ENCODE measurements around the gene ARHGDIG. TPM values are rescaled to one million over a fixed set of nuclear protein-coding genes. Genes with fewer than 3 reads are reported as not detected.

The ARHGDIG gene
- total RNA-seq, 1 experiment from 2014 or later: 2.4 TPM

DNA sequence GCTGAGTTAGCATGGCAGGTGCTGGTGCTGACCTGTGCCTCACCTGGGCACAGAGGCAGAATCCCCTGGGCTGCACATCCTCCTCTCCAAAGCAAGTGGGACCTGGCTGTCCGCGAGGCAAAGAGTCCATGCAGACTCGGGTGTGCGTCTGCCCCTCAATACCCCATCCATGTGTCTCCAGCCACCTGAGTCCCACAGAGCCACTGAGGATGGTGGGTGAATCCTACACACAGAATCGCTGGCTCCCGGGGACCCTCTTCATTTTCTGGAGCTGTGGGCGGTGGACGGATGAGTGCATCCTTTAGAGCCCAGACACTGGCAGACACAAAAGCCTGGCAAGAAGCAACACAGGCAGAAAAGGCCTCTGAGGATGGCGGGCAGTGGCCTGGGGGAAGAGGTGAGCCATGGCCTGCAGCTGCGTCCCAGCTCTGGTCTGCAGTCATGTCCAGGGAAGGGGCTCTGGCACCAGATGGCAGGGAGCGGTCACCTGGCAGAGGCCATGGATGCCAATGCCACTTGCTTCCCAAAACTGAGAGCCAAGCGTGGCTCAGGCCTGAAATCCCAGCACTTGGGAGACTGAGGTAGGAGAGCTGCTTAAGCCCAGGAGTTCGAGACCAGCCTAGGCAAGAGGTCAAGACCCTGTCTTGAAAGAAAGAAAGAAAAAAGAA, 42.2 kb downstream of the ARHGDIG start:
- CTCF ChIA-PET: no interaction called here

DNA sequence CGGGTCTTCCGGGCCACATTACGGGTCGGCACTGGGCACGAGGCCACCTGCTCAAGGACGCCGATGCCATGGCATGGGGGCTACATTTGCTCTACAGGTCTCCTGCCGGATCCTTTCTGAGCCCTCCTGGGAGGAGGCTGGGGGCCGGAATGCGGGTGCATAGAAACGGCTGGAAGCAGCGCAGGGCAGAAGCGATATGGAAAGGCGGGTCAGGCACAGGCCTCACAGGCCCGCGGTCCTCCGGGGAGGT, 43.7 kb downstream of the ARHGDIG start:
- ChIA-PET CTCF (no interaction called here), POLR2A (interaction anchor here (0.6 kb wide), 1 partner anchor 103 kb away, joined by 6 read pairs; no protein-coding TSS in a partner anchor)
- in situ Hi-C loops (cut with HindIII; ENCODE audit: low pct_unique_long_range_greater_than_20kb, low sequenced_read_pairs) (no loop called here), intact Hi-C loops (cut with micrococcal nuclease; ENCODE audit: unreplicated experiment) (no loop called here)
- Histone ChIP-seq H3K9me3 (ENCODE audit: control insufficient read depth, insufficient read depth, low read depth, low read length) (no peaks in the 10 kb centered on the region), H3K27me3 (ENCODE audit: control insufficient read depth, insufficient read depth, low read length) (no peaks in the 10 kb centered on the region), H3K4me1 (ENCODE audit: control insufficient read depth, insufficient read depth, low read length) (peaks cover 40% of the 10 kb centered on the region), H3K36me3 (ENCODE audit: control insufficient read depth, insufficient read depth, low read length) (no peaks in the 10 kb centered on the region), H3K4me3 (ENCODE audit: low read depth in 2 of 2, low read length in 2 of 2) (no peak overlapping the region), H3K27ac (ENCODE audit: low read length) (peak overlapping the region; percentile 74; the same call in 1 of the 2 replicates)
- DNase-seq (ENCODE audit: low read depth, low spot score): no peak
- no peak for TF ChIP-seq SIN3A (IDR thresholded peaks at IDR 0.05; ENCODE audit: borderline replicate concordance, insufficient read depth, low read depth, low read length)
- TF ChIP-seq, protein P1, sequence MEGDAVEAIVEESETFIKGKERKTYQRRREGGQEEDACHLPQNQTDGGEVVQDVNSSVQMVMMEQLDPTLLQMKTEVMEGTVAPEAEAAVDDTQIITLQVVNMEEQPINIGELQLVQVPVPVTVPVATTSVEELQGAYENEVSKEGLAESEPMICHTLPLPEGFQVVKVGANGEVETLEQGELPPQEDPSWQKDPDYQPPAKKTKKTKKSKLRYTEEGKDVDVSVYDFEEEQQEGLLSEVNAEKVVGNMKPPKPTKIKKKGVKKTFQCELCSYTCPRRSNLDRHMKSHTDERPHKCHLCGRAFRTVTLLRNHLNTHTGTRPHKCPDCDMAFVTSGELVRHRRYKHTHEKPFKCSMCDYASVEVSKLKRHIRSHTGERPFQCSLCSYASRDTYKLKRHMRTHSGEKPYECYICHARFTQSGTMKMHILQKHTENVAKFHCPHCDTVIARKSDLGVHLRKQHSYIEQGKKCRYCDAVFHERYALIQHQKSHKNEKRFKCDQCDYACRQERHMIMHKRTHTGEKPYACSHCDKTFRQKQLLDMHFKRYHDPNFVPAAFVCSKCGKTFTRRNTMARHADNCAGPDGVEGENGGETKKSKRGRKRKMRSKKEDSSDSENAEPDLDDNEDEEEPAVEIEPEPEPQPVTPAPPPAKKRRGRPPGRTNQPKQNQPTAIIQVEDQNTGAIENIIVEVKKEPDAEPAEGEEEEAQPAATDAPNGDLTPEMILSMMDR (IDR thresholded peaks at IDR 0.05): no peak
- no TSS peak for BruUV-seq (replicated peaks)
- no peak for ATAC-seq

More for the DNA sequence above, 42.2 kb downstream of the ARHGDIG start:
- DNase-seq (ENCODE audit: low read depth, low spot score) (no peak), ATAC-seq (no peak)
- no peaks in the 10 kb centered on the region for H3K27me3 ChIP-seq (ENCODE audit: control insufficient read depth, insufficient read depth, low read length)
- H3K36me3 ChIP-seq (ENCODE audit: control insufficient read depth, insufficient read depth, low read length): no peaks in the 10 kb centered on the region
- H3K4me3 ChIP-seq (ENCODE audit: low read depth in 2 of 2, low read length in 2 of 2): no peak overlapping the region
- in situ Hi-C loops (cut with HindIII; ENCODE audit: low pct_unique_long_range_greater_than_20kb, low sequenced_read_pairs) (no loop called here), intact Hi-C loops (cut with micrococcal nuclease; ENCODE audit: unreplicated experiment) (no loop called here)
- POLR2A ChIA-PET: no interaction called here
- no peak for TF ChIP-seq POLR2AphosphoS5 (IDR thresholded peaks at IDR 0.05; ENCODE audit: low read depth, low read length)
- TF ChIP-seq, protein P2, sequence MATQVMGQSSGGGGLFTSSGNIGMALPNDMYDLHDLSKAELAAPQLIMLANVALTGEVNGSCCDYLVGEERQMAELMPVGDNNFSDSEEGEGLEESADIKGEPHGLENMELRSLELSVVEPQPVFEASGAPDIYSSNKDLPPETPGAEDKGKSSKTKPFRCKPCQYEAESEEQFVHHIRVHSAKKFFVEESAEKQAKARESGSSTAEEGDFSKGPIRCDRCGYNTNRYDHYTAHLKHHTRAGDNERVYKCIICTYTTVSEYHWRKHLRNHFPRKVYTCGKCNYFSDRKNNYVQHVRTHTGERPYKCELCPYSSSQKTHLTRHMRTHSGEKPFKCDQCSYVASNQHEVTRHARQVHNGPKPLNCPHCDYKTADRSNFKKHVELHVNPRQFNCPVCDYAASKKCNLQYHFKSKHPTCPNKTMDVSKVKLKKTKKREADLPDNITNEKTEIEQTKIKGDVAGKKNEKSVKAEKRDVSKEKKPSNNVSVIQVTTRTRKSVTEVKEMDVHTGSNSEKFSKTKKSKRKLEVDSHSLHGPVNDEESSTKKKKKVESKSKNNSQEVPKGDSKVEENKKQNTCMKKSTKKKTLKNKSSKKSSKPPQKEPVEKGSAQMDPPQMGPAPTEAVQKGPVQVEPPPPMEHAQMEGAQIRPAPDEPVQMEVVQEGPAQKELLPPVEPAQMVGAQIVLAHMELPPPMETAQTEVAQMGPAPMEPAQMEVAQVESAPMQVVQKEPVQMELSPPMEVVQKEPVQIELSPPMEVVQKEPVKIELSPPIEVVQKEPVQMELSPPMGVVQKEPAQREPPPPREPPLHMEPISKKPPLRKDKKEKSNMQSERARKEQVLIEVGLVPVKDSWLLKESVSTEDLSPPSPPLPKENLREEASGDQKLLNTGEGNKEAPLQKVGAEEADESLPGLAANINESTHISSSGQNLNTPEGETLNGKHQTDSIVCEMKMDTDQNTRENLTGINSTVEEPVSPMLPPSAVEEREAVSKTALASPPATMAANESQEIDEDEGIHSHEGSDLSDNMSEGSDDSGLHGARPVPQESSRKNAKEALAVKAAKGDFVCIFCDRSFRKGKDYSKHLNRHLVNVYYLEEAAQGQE (IDR thresholded peaks at IDR 0.05; ENCODE audit: insufficient read depth in 1 of 2, low read depth in 2 of 2, low read length in 1 of 2): no peak
- no peak for TF ChIP-seq SIN3A (IDR thresholded peaks at IDR 0.05; ENCODE audit: borderline replicate concordance, insufficient read depth, low read depth, low read length)
- TF ChIP-seq TCF7L2 (IDR thresholded peaks at IDR 0.05; ENCODE audit: low read depth, low read length): no peak
- TF ChIP-seq, protein P1 (IDR thresholded peaks at IDR 0.05): no peak
- no peaks in the 10 kb centered on the region for H3K9me3 ChIP-seq (ENCODE audit: control insufficient read depth, insufficient read depth, low read depth, low read length)
- H3K27ac ChIP-seq (ENCODE audit: low read length): no peak overlapping the region
- peaks cover 31% of the 10 kb centered on the region for H3K4me1 ChIP-seq (ENCODE audit: control insufficient read depth, insufficient read depth, low read length)
- BruUV-seq (replicated peaks): no TSS peak

Data from Panc1 (cell line).